MCF 10A (cell line): ENCODE data around the gene CLDN5. TPM values are rescaled to one million over a fixed set of nuclear protein-coding genes. Genes with fewer than 3 reads are reported as not detected.

Source experiments
- BruUV-seq: library from RNA; stranded (reverse); fragments of 400-500 nt; replicated peaks from 2 replicates; lab custom pipeline; 2021; lab: Mats Ljungman, UMichigan
- CTCF ChIA-PET: fragments of 300-600 bp; sonication (Branson Sonifier 250); formaldehyde crosslinking; extraction: SDS; loops from one replicate; lab custom pipeline; 2021; ENCODE audit warnings: antibody characterized with exemption, inconsistent platforms; lab: Yijun Ruan, JAX
- POLR2A ChIA-PET: fragments of 300-600, 350-650 bp; sonication (Branson Sonifier 250); formaldehyde crosslinking; extraction: SDS; loops from one replicate; lab custom pipeline; 2020; ENCODE audit warnings: antibody characterized with exemption, inconsistent platforms; lab: Yijun Ruan, JAX
- DNase-seq: peaks from one replicate; pipeline ENCODE4 v3.0.0-alpha.2; 2018; ENCODE audit not compliant: unreplicated experiment
- H3K27ac Mint-ChIP-seq: one replicate; pipeline ENCODE4 v1.8.0; 2022; ENCODE audit warnings: mild to moderate bottlenecking, low read depth, mixed read lengths; ENCODE audit not compliant: unreplicated experiment
- H3K27me3 Mint-ChIP-seq: one replicate; pipeline ENCODE4 v1.8.0; 2022; ENCODE audit warnings: mixed read lengths; ENCODE audit not compliant: insufficient read depth, unreplicated experiment
- H3K36me3 Mint-ChIP-seq: one replicate; pipeline ENCODE4 v1.8.0; 2022; ENCODE audit warnings: mild to moderate bottlenecking, moderate library complexity, mixed read lengths; ENCODE audit not compliant: insufficient read depth, unreplicated experiment
- H3K4me1 Mint-ChIP-seq: one replicate; pipeline ENCODE4 v1.8.0; 2022; ENCODE audit warnings: mixed read lengths; ENCODE audit not compliant: insufficient read depth, unreplicated experiment
- H3K4me3 Mint-ChIP-seq: one replicate; pipeline ENCODE4 v1.8.0; 2022; ENCODE audit warnings: mild to moderate bottlenecking, moderate library complexity, mixed read lengths; ENCODE audit not compliant: unreplicated experiment
- H3K9me3 Mint-ChIP-seq: one replicate; pipeline ENCODE4 v1.8.0; 2022; ENCODE audit warnings: mixed read lengths; ENCODE audit not compliant: unreplicated experiment
- CTCF ChIP-seq: fragments of 200-600 bp; IDR thresholded peaks from one replicate; pipeline ENCODE4 v1.8.0; 2022; ENCODE audit warnings: antibody characterized with exemption, mild to moderate bottlenecking; ENCODE audit not compliant: unreplicated experiment
- intact Hi-C: fragments of 100-400 bp; cut with micrococcal nuclease; formaldehyde crosslinking; loops from 2 replicates; pipeline ENCODE4 v1.14.1; 2022
- total RNA-seq: library from RNA; stranded (reverse); gene quantifications from 2 replicates; pipeline ENCODE4 v1.2.3, GENCODE V29; 2022

The CLDN5 gene
- total RNA-seq, 1 experiment from 2014 or later: not detected

GRCh38 chr22:19508024-19508776 is 16.0 kb downstream of the CLDN5 start:
- no peak for DNase-seq
- Mint-ChIP-seq H3K4me1 (no peaks in the 10 kb centered on the region), H3K27ac (no peak overlapping the region), H3K27me3 (no peaks in the 10 kb centered on the region), H3K36me3 (peaks cover 7% of the 10 kb centered on the region), H3K9me3 (no peaks in the 10 kb centered on the region), H3K4me3 (no peak overlapping the region)
- intact Hi-C loops: no loop called here
- TF ChIP-seq CTCF: no peak
- POLR2A ChIA-PET: no interaction called here
- BruUV-seq: no TSS peak
- CTCF ChIA-PET: interaction anchor here (1.4 kb wide), 1 partner anchor 122 kb away, joined by 3 read pairs; no protein-coding TSS in a partner anchor

GRCh38 chr22:19507534-19507861 is 16.7 kb downstream of the CLDN5 start:
- Mint-ChIP-seq H3K27ac (no peak overlapping the region), H3K27me3 (no peaks in the 10 kb centered on the region), H3K4me3 (no peak overlapping the region), H3K4me1 (no peaks in the 10 kb centered on the region), H3K36me3 (peaks cover 7% of the 10 kb centered on the region), H3K9me3 (no peaks in the 10 kb centered on the region)
- intact Hi-C loops: no loop called here
- ChIA-PET CTCF (interaction anchor here (1.0 kb wide), 1 partner anchor 123 kb away, joined by 3 read pairs; no protein-coding TSS in a partner anchor), POLR2A (no interaction called here)
- BruUV-seq: no TSS peak
- no peak for TF ChIP-seq CTCF
- DNase-seq: no peak

GRCh38 chr22:19506212-19506611 is 18.0 kb downstream of the CLDN5 start:
- no peak for DNase-seq
- Mint-ChIP-seq H3K4me1 (no peaks in the 10 kb centered on the region), H3K27me3 (no peaks in the 10 kb centered on the region), H3K4me3 (no peak overlapping the region), H3K27ac (no peak overlapping the region), H3K36me3 (peaks cover 7% of the 10 kb centered on the region), H3K9me3 (no peaks in the 10 kb centered on the region)
- no peak for TF ChIP-seq CTCF
- ChIA-PET POLR2A (no interaction called here), CTCF (interaction anchor here (0.9 to 1.0 kb wide), 2 partner anchors 10 to 14 kb away, joined by 3 to 4 read pairs; no protein-coding TSS in a partner anchor)
- intact Hi-C loops: no loop called here
- no TSS peak for BruUV-seq

- H3K36me3 Mint-ChIP-seq: peaks cover 9% of the 10 kb centered on the region
- H3K9me3 Mint-ChIP-seq: no peaks in the 10 kb centered on the region
- DNase-seq: no peak
- ChIA-PET POLR2A (no interaction called here), CTCF (interaction anchor here (0.7 to 1.0 kb wide), 3 partner anchors 10 to 121 kb away, joined by 3 to 4 read pairs (median 3); no protein-coding TSS in a partner anchor)
- no peaks in the 10 kb centered on the region for H3K27me3 Mint-ChIP-seq
- TF ChIP-seq CTCF: no peak
- H3K4me3 Mint-ChIP-seq: no peak overlapping the region
- H3K27ac Mint-ChIP-seq: no peak overlapping the region
- BruUV-seq: no TSS peak
- intact Hi-C loops: no loop called here
- H3K4me1 Mint-ChIP-seq: no peaks in the 10 kb centered on the region
Measured at GRCh38 chr22:19505735-19506126, 18.5 kb downstream of the CLDN5 start.
